GM19193 (cell line): ENCODE measurements around the gene HYPK.

Experiments used
- POLR2A ChIP-seq: IDR thresholded peaks from 4 replicates; pipeline ENCODE4 v1.6.1; 2011; ENCODE audit not compliant: insufficient read depth, insufficient read length; ENCODE audit errors: extremely low read depth

The HYPK gene

GRCh38 chr15:43826029-43826507, 25.7 kb downstream of the HYPK start:
- TF ChIP-seq POLR2A, result no peak

DNA sequence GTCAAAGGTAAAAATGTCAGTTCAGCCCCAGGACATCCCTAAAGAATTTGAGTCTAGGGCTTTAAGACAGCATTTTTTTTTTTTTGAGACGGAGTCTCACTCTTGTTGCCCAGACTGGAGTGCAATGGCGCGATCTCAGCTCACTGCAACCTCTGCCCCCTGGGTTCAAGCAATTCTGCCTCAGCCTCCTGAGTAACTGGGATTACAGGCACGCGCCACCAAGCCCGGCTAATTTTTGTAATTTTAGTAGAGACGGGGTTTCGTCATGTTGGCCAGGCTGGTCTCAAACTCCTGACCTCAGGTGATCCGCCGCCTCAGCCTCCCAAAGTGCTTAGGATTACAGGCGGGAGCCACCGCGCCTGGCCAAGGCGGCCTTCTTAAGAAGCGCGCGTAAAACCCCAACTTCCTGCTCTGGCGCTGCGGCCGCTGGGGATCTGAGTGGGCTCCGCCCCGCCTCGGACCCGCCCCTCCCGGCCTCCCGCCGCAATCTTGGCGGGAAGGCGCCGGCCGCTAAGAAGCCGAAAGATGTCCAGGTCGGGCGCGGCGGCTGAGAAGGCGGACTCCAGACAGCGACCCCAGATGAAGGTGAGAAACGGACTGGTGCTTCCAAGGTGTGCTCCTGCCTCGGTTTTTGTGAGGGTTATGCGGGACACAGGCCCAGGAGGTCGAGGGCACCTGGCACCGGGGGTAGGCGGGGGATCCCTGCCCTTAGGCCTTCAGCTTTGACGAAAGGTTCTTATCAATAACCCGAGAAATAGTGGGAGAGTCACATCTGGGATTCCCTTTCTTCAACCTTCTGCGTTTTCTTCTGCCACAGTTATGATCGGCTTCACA, 26.3 kb downstream of the HYPK start, which contains the start of gene WDR76:
WDR76 (plus strand) TSS at position 495 of the 834 bp plus-strand sequence; CDS start at position 526, 31 bp downstream.
- no peak for TF ChIP-seq POLR2A

GRCh38 chr15:43828061-43828657, 27.8 kb downstream of the HYPK start:
- TF ChIP-seq POLR2A, result no peak

DNA sequence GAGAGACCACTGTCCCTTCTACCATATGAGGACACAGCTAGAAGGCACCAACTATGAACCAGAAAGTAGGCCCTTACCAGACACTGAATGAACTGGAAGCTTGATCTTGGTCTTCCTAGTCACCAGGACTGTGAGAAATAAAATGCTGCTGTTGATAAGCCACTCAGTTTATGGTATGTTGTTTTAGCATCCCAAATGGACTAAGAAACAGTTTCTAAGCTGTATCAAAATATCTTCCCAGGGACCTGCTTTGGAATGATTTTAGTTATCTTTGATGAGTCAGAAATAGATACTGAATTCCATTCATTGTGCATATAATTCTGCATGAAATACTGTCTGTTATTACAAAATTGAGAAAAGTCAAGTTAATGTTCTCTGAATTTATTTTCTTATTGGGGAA, 45.0 kb downstream of the HYPK start:
- no peak for TF ChIP-seq POLR2A

DNA sequence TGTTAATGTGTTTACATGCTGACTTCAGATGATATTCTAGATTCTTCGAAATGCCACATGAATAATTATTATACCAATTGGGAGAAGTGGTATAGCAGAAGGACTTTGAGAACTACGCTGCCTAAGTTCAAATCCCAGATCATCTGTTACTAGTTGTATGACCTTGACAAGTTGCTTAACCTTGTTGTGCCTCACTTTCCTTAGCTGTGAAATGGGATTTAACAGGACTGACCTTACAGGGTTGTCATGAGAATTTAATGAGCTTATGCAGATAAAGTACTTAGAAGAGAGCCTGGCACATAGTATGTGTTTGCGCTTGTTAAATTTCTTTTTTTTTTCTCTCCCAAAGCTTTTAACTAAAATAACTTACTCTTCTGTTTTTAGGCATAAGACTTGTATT, 50.9 kb downstream of the HYPK start:
- no peak for TF ChIP-seq POLR2A

DNA sequence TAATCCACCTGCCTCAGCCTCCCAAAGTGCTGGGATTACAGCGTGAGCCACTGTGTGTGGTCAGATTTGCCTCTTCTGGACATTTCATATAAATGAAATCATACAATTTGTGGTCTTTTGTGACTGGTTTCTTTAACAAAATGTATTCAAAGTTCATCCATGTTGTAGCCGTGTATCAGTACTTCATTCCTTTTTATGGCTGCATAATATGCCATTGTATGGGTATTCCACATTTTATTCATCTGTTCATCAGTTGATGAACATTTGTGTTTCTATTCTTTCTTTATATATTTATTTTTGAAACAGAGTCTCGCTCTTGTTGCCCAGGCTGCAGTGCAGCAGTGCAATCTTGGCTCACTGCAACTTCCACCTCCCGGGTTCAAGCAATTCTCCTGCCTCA, 52.2 kb downstream of the HYPK start:
- TF ChIP-seq POLR2A, result no peak
